ENCODE results near the gene TM2D3.

DNA sequence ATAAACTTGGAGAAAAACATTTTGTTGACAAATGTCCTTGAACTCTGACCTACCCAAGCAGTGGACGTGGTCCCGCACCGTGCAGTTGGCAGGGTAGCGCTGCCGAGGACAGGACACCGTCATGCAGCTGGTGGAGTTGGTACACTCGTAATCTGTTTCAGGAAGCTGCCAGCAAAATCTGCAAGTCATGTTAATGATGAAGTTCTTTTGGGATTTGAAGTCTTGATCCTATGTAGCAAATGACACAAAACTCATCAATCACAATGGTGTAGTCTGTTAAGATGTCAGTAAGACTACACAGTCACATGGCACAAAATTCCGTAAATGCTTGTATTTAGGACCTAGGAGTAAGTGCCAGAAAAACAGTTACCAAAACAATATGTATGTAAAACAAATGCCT is 5.5 kb downstream of the TM2D3 start:
- TF ChIP-seq, protein P1, sequence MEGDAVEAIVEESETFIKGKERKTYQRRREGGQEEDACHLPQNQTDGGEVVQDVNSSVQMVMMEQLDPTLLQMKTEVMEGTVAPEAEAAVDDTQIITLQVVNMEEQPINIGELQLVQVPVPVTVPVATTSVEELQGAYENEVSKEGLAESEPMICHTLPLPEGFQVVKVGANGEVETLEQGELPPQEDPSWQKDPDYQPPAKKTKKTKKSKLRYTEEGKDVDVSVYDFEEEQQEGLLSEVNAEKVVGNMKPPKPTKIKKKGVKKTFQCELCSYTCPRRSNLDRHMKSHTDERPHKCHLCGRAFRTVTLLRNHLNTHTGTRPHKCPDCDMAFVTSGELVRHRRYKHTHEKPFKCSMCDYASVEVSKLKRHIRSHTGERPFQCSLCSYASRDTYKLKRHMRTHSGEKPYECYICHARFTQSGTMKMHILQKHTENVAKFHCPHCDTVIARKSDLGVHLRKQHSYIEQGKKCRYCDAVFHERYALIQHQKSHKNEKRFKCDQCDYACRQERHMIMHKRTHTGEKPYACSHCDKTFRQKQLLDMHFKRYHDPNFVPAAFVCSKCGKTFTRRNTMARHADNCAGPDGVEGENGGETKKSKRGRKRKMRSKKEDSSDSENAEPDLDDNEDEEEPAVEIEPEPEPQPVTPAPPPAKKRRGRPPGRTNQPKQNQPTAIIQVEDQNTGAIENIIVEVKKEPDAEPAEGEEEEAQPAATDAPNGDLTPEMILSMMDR (IDR thresholded peaks at IDR 0.05): no peak
- TF ChIP-seq EP300 (IDR thresholded peaks at IDR 0.05) (no peak), POLR2AphosphoS5 (IDR thresholded peaks at IDR 0.05) (no peak), POLR2A (IDR thresholded peaks at IDR 0.05; ENCODE audit: low read depth) (no peak)

Data from esophagus muscularis mucosa (tissue), 4 donors.